IMR-90 (cell line): ENCODE data around the gene STAT3. TPM values are rescaled to one million over a fixed set of nuclear protein-coding genes. Genes with fewer than 3 reads are reported as not detected.

ENCODE experiments used
- ATAC-seq: fragments of 200-7000 bp; cut with Tn5 transposase; 2 replicates; pipeline ENCODE4 v1.9.1; 2020; ENCODE audit warnings: low read depth, mild to moderate bottlenecking, moderate library complexity
- BruUV-seq: library from RNA; stranded (reverse); fragments of 400-500 nt; replicated peaks from 2 replicates; lab custom pipeline; 2021; lab: Mats Ljungman, UMichigan
- CTCF ChIA-PET: fragments of 300-600 bp; formaldehyde crosslinking; extraction: SDS; loops from one replicate; lab custom pipeline; 2021; ENCODE audit warnings: antibody characterized with exemption; lab: Yijun Ruan, JAX
- POLR2A ChIA-PET: fragments of 300-600 bp; sonication (Branson Sonifier 250); formaldehyde crosslinking; loops from one replicate; lab custom pipeline; 2022; ENCODE audit warnings: antibody characterized with exemption; ENCODE audit not compliant: unreplicated experiment; lab: Charles Lee
- DNase-seq: peaks from one replicate; pipeline ENCODE4 v3.0.0; 2013
- H2AFZ ChIP-seq: replicated peaks from 2 replicates; pipeline ENCODE3; 2013; ENCODE audit warnings: low read length, mild to moderate bottlenecking; ENCODE audit not compliant: poor library complexity
- H2AK5ac ChIP-seq: 2 replicates; pipeline ENCODE4 v1.6.1; 2013; ENCODE audit warnings: low read depth, low read length, inconsistent platforms
- H2AK9ac ChIP-seq: replicated peaks from 2 replicates; pipeline ENCODE3; 2013; ENCODE audit warnings: mild to moderate bottlenecking, low read depth, low read length, moderate library complexity; ENCODE audit not compliant: poor library complexity
- H2BK120ac ChIP-seq: 2 replicates; pipeline ENCODE4 v1.6.1; 2013; ENCODE audit warnings: low read depth, low read length, inconsistent platforms
- H2BK15ac ChIP-seq: 3 replicates; pipeline ENCODE4 v1.6.1; 2013; ENCODE audit warnings: low read depth, low read length, inconsistent platforms
- H2BK20ac ChIP-seq: 2 replicates; pipeline ENCODE4 v1.6.1; 2013; ENCODE audit warnings: low read depth, mild to moderate bottlenecking, inconsistent platforms, low read length, moderate library complexity
- H2BK5ac ChIP-seq: 2 replicates; pipeline ENCODE4 v1.6.1; 2013; ENCODE audit warnings: mild to moderate bottlenecking, low read depth, low read length, inconsistent platforms; ENCODE audit not compliant: poor library complexity, severe bottlenecking
- H3K14ac ChIP-seq: replicated peaks from 2 replicates; pipeline ENCODE4 v1.6.1; 2013; ENCODE audit warnings: low read depth, low read length, inconsistent platforms
- H3K18ac ChIP-seq: 2 replicates; pipeline ENCODE4 v1.6.1; 2013; ENCODE audit warnings: low read depth, low read length, control low read depth
- H3K23ac ChIP-seq: 2 replicates; pipeline ENCODE4 v1.6.1; 2013; ENCODE audit warnings: low read depth, low read length, inconsistent platforms
- H3K27ac ChIP-seq: 2 replicates; pipeline ENCODE4 v1.5.1; 2013; ENCODE audit warnings: mild to moderate bottlenecking, control low read depth, low read length; ENCODE audit not compliant: insufficient read depth
- H3K27me3 ChIP-seq: 2 replicates; pipeline ENCODE4 v1.6.1; 2013; ENCODE audit warnings: low read length; ENCODE audit not compliant: control insufficient read depth, insufficient read depth
- H3K36me3 ChIP-seq: 2 replicates; pipeline ENCODE4 v1.6.1; 2013; ENCODE audit warnings: low read length, mixed read lengths; ENCODE audit not compliant: control insufficient read depth, insufficient read depth
- H3K4ac ChIP-seq: 2 replicates; pipeline ENCODE4 v1.6.1; 2013; ENCODE audit warnings: low read depth, low read length, inconsistent platforms
- H3K4me1 ChIP-seq: 2 replicates; pipeline ENCODE4 v1.6.1; 2013; ENCODE audit warnings: low read length, mixed read lengths; ENCODE audit not compliant: control insufficient read depth, insufficient read depth
- H3K4me2 ChIP-seq: 2 replicates; pipeline ENCODE4 v1.6.1; 2013; ENCODE audit warnings: low read depth, mild to moderate bottlenecking, control low read depth, low read length, moderate library complexity
- H3K4me3 ChIP-seq: 2 replicates; pipeline ENCODE4 v1.5.1; 2013; ENCODE audit warnings: low read depth, mild to moderate bottlenecking, control low read depth, low read length, moderate library complexity; ENCODE audit not compliant: insufficient read depth
- H3K56ac ChIP-seq: 2 replicates; pipeline ENCODE4 v1.6.1; 2013; ENCODE audit warnings: low read length, inconsistent platforms; ENCODE audit not compliant: insufficient read depth; ENCODE audit errors: extremely low read depth
- H3K79me1 ChIP-seq, 2 experiments: 2 replicates each; pipeline ENCODE4 v1.6.1; 2013; ENCODE audit warnings: low read length in 2 of 2, inconsistent platforms in 1 of 2, low read depth in 1 of 2
- H3K9ac ChIP-seq: 2 replicates; pipeline ENCODE4 v1.6.1; 2013; ENCODE audit warnings: low read depth, low read length, control low read depth
- H3K9me1 ChIP-seq: 2 replicates; pipeline ENCODE4 v1.6.1; 2013; ENCODE audit warnings: low read length, inconsistent platforms; ENCODE audit not compliant: insufficient read depth
- H3K9me3 ChIP-seq: 2 replicates; pipeline ENCODE4 v1.6.1; 2013; ENCODE audit warnings: low read length; ENCODE audit not compliant: control insufficient read depth, insufficient read depth
- H4K20me1 ChIP-seq: 2 replicates; pipeline ENCODE4 v1.6.1; 2013; ENCODE audit warnings: low read length, inconsistent platforms; ENCODE audit not compliant: insufficient read depth
- H4K5ac ChIP-seq: 2 replicates; pipeline ENCODE4 v1.6.1; 2013; ENCODE audit warnings: mild to moderate bottlenecking, low read depth, low read length, control low read depth
- H4K8ac ChIP-seq, 2 experiments: 2 replicates each; pipeline ENCODE4 v1.6.1; 2013; ENCODE audit warnings: low read depth in 2 of 2, low read length in 2 of 2, control low read depth in 1 of 2, inconsistent platforms in 1 of 2
- H4K91ac ChIP-seq: 2 replicates; pipeline ENCODE4 v1.6.1; 2013; ENCODE audit warnings: low read depth, low read length, inconsistent platforms; ENCODE audit not compliant: insufficient read depth
- BHLHE40 ChIP-seq: fragments of 150-350 bp; IDR thresholded peaks from 2 replicates; pipeline ENCODE4 v1.6.1; 2016; ENCODE audit warnings: mild to moderate bottlenecking, low read depth, low read length
- CEBPB ChIP-seq: IDR thresholded peaks from 2 replicates; pipeline ENCODE4 v1.6.1; 2012; ENCODE audit warnings: low read depth, low read length, improper control_type of control experiment
- CHD1 ChIP-seq: IDR thresholded peaks from 2 replicates; pipeline ENCODE4 v1.6.1; 2012; ENCODE audit warnings: low read depth, low read length, improper control_type of control experiment
- FOS ChIP-seq: fragments of 150-350 bp; IDR thresholded peaks from 2 replicates; pipeline ENCODE4 v1.6.1; 2016; ENCODE audit warnings: low read depth, low read length
- MAFK ChIP-seq: IDR thresholded peaks from 2 replicates; pipeline ENCODE4 v1.6.1; 2012; ENCODE audit warnings: low read depth, low read length, improper control_type of control experiment
- MAZ ChIP-seq: IDR thresholded peaks from 2 replicates; pipeline ENCODE4 v1.6.1; 2012; ENCODE audit warnings: low read depth, mild to moderate bottlenecking, low read length, improper control_type of control experiment, moderate library complexity, borderline replicate concordance
- MXI1 ChIP-seq: IDR thresholded peaks from 2 replicates; pipeline ENCODE4 v1.6.1; 2012; ENCODE audit warnings: low read depth, mild to moderate bottlenecking, low read length, moderate library complexity, borderline replicate concordance
- NFE2L2 ChIP-seq: fragments of 150-350 bp; IDR thresholded peaks from 2 replicates; pipeline ENCODE4 v1.6.1; 2016; ENCODE audit warnings: low read depth, mild to moderate bottlenecking, low read length
- POLR2A ChIP-seq: IDR thresholded peaks from 2 replicates; pipeline ENCODE4 v1.6.1; 2012; ENCODE audit warnings: mild to moderate bottlenecking, low read depth, low read length
- RAD21 ChIP-seq: IDR thresholded peaks from 2 replicates; pipeline ENCODE4 v1.6.1; 2012; ENCODE audit warnings: low read length, improper control_type of control experiment
- RCOR1 ChIP-seq: IDR thresholded peaks from 2 replicates; pipeline ENCODE4 v1.6.1; 2012; ENCODE audit warnings: mild to moderate bottlenecking, low read length, improper control_type of control experiment; ENCODE audit not compliant: insufficient replicate concordance
- RFX5 ChIP-seq: IDR thresholded peaks from 2 replicates; pipeline ENCODE4 v1.8.0; 2012; ENCODE audit warnings: low read depth, mild to moderate bottlenecking, low read length, moderate library complexity
- USF2 ChIP-seq: fragments of 150-350 bp; IDR thresholded peaks from 2 replicates; pipeline ENCODE4 v1.6.1; 2017; ENCODE audit warnings: mild to moderate bottlenecking, antibody characterized with exemption, low read length, low read depth
- WGBS, 2 experiments: methylation state at CpG; one replicate each; pipeline versions ENCODE4 v1.1.5 to v1.1.7; 2013; ENCODE audit warnings: missing lambda C conversion rate in 2 of 2; ENCODE audit not compliant: insufficient read length in 1 of 2; ENCODE audit errors: extremely low coverage in 2 of 2; 5-methylcytosine and 5-hydroxymethylcytosine counted together
- dilution Hi-C: fragments of 300-500 bp; cut with HindIII; formaldehyde crosslinking; loops from one replicate; pipeline ENCODE4 v1.14.3; 2018; ENCODE audit warnings: low sequenced_read_pairs; ENCODE audit not compliant: unreplicated experiment
- in situ Hi-C: fragments of 300-500 bp; cut with MboI; formaldehyde crosslinking; loops from 3 replicates; pipeline ENCODE4 v1.14.3; 2019; ENCODE audit warnings: low sequenced_read_pairs, inconsistent platforms, mixed read lengths
- intact Hi-C: fragments of 100-400 bp; cut with micrococcal nuclease; formaldehyde crosslinking; loops from 2 replicates; pipeline ENCODE4 v1.10.0; 2022
- polyA plus RNA-seq, 3 experiments: library from polyadenylated mRNA; depleted of rRNA; stranded (reverse); fragments of >200 nt; gene quantifications; 2 replicates each; pipeline ENCODE4 v1.2.3, GENCODE V29; 2012; ENCODE audit warnings: low replicate concordance in 1 of 3
- total RNA-seq: library from RNA; depleted of rRNA; stranded (reverse); fragments of >200 nt; gene quantifications from 2 replicates; pipeline ENCODE4 v1.2.3, GENCODE V29; 2012
- TF ChIP-seq, protein P1 (sequence below): conservative IDR thresholded peaks from 2 replicates; pipeline ENCODE4 v1.5.1; 2012; ENCODE audit warnings: mild to moderate bottlenecking, low read depth, low read length, improper control_type of control experiment

STAT3 gene
- total and polyA plus RNA-seq, 2 of the 4 experiments (the other 2 are of a cell fraction): 47.2 to 66.3 TPM

GRCh38 chr17:42291129-42291528 lies 97.1 kb downstream of the STAT3 start:
- peaks cover 4% of the 10 kb centered on the region; the same call in 1 of the 2 replicates for H3K9me1 ChIP-seq
- H3K18ac ChIP-seq: no peak overlapping the region
- H2AK5ac ChIP-seq: no peak overlapping the region
- BruUV-seq: no TSS peak
- H3K14ac ChIP-seq: no peak overlapping the region
- no peaks in the 10 kb centered on the region; the same call in 1 of the 2 replicates for H3K27me3 ChIP-seq
- in situ Hi-C loops (no loop called here), intact Hi-C loops (no loop called here), dilution Hi-C loops (no loop called here)
- ChIA-PET CTCF (no interaction called here), POLR2A (no interaction called here)
- H4K91ac ChIP-seq: no peak overlapping the region
- DNase-seq (no peak), ATAC-seq (no peak)
- no peaks in the 10 kb centered on the region for H3K79me1 ChIP-seq
- no peak overlapping the region for H2BK15ac ChIP-seq
- H2BK120ac ChIP-seq: no peak overlapping the region
- WGBS, 2 experiments: 59% methylated on average over 6 of the region's 11 CpGs; no CpG with 5 or more reads in 1 of the 2 experiments
- H3K36me3 ChIP-seq: peaks cover 2% of the 10 kb centered on the region; the same call in 1 of the 2 replicates
- H4K8ac ChIP-seq: no peak overlapping the region
- H4K20me1 ChIP-seq: no peaks in the 10 kb centered on the region
- no peak overlapping the region for H3K4ac ChIP-seq
- H3K9ac ChIP-seq: no peak overlapping the region
- H3K9me3 ChIP-seq: no peaks in the 10 kb centered on the region
- no peak overlapping the region for H3K4me2 ChIP-seq
- no peak overlapping the region for H2BK20ac ChIP-seq
- TF ChIP-seq MAFK: no peak
- TF ChIP-seq CHD1: no peak
- no peak for TF ChIP-seq USF2
- TF ChIP-seq CEBPB: no peak
- TF ChIP-seq, protein P1, sequence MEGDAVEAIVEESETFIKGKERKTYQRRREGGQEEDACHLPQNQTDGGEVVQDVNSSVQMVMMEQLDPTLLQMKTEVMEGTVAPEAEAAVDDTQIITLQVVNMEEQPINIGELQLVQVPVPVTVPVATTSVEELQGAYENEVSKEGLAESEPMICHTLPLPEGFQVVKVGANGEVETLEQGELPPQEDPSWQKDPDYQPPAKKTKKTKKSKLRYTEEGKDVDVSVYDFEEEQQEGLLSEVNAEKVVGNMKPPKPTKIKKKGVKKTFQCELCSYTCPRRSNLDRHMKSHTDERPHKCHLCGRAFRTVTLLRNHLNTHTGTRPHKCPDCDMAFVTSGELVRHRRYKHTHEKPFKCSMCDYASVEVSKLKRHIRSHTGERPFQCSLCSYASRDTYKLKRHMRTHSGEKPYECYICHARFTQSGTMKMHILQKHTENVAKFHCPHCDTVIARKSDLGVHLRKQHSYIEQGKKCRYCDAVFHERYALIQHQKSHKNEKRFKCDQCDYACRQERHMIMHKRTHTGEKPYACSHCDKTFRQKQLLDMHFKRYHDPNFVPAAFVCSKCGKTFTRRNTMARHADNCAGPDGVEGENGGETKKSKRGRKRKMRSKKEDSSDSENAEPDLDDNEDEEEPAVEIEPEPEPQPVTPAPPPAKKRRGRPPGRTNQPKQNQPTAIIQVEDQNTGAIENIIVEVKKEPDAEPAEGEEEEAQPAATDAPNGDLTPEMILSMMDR: no peak
- TF ChIP-seq BHLHE40: no peak
- TF ChIP-seq MAZ: no peak
- no peak for TF ChIP-seq RAD21
- no peak for TF ChIP-seq NFE2L2
- no peak for TF ChIP-seq POLR2A
- no peak for TF ChIP-seq FOS
- TF ChIP-seq RFX5: no peak
- TF ChIP-seq MXI1: no peak
- TF ChIP-seq RCOR1: no peak
- no peak overlapping the region for H2BK5ac ChIP-seq
- H3K27ac ChIP-seq: no peak overlapping the region
- peaks cover 14% of the 10 kb centered on the region for H3K4me1 ChIP-seq
- H3K23ac ChIP-seq: no peak overlapping the region
- no peak overlapping the region for H2AK9ac ChIP-seq
- no peak overlapping the region for H3K56ac ChIP-seq
- H2AFZ ChIP-seq: no peak overlapping the region
- no peak overlapping the region for H3K4me3 ChIP-seq
- H4K5ac ChIP-seq: no peak overlapping the region
